ENCODE data around the gene POFUT1. TPM values are rescaled to one million over a fixed set of nuclear protein-coding genes. Genes with fewer than 3 reads are reported as not detected.
A peak's percentile ranks its signal among the peaks of the same experiment; 100 is the strongest.
"Not testable (repeated sequence)": the region's sequence is repeated elsewhere in the genome, so short reads cannot be mapped to it uniquely, and the experiment has no call there.

POFUT1 gene
- total RNA-seq, 2 experiments from 2014 or later: 51.8 to 54.3 TPM

- ChIA-PET POLR2A (interaction anchor here (0.5 to 1.0 kb wide), 4 partner anchors 28 to 68 kb away, joined by 3 read pairs; partner anchors contain the start of gene KIF3B), CTCF (no interaction called here)
- peaks cover 75% of the 10 kb centered on the region for H3K4me1 Mint-ChIP-seq
- peak; percentile 60 for DNase-seq
- H3K27ac Mint-ChIP-seq: peak overlapping the region; percentile 84
- H3K9me3 Mint-ChIP-seq (ENCODE audit: low read depth): peaks cover 8% of the 10 kb centered on the region
- H3K36me3 Mint-ChIP-seq (ENCODE audit: low read depth): peaks cover 10% of the 10 kb centered on the region
- intact Hi-C loops (cut with DNase I, micrococcal nuclease): loop anchor here (1.0 to 2.0 kb wide), 5 partner anchors 17 to 106 kb away; partner anchors contain the start of gene KIF3B (in 1 of the 2)
- peak overlapping the region; percentile 28 for H3K4me3 Mint-ChIP-seq
- no peaks in the 10 kb centered on the region for H3K27me3 Mint-ChIP-seq
- ATAC-seq: peak; percentile 67
Observed at GRCh38 chr20:32249030-32249738, 41.5 kb downstream of the POFUT1 start.

DNA sequence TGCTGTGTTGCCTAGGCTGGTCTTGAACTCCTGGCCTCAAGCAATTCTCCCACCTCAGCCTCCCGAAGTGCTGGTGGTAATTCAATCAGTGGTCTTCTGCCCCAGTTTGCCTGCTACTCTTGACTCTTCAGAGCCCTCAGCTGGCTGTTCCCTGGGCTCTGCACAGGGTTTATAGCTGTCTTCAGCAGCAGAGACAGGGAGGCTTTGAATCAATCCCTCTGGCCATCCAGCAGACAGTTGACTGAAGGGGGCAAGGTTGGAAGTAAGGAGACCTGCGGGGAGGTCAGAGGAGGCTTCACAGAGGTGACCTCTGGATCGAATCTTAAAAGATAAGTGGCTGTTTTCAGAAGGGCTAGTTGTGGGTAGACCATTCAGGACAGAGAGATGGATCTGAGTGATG, 43.8 kb downstream of the POFUT1 start:
- POLR2A ChIA-PET: interaction anchor here (0.6 to 1.8 kb wide), 3 partner anchors 34 to 205 kb away, joined by 3 to 30 read pairs (median 3); no protein-coding TSS in a partner anchor
- Mint-ChIP-seq H3K4me3 (peak overlapping the region; percentile 65), H3K36me3 (ENCODE audit: low read depth) (peaks cover 10% of the 10 kb centered on the region), H3K27ac (peak overlapping the region; percentile 98), H3K9me3 (ENCODE audit: low read depth) (peaks cover 8% of the 10 kb centered on the region), H3K4me1 (peaks cover 74% of the 10 kb centered on the region), H3K27me3 (no peaks in the 10 kb centered on the region)
- CTCF ChIA-PET: interaction anchor here (1.3 kb wide), 1 partner anchor 16 kb away, joined by 3 read pairs; no protein-coding TSS in a partner anchor
- ATAC-seq: no peak
- peak; percentile 32 for DNase-seq
- intact Hi-C loops (cut with DNase I, micrococcal nuclease): loop anchor here in 1 of 2 experiments (10.0 kb wide), 1 partner anchor 713 kb away; no protein-coding TSS in a partner anchor

DNA sequence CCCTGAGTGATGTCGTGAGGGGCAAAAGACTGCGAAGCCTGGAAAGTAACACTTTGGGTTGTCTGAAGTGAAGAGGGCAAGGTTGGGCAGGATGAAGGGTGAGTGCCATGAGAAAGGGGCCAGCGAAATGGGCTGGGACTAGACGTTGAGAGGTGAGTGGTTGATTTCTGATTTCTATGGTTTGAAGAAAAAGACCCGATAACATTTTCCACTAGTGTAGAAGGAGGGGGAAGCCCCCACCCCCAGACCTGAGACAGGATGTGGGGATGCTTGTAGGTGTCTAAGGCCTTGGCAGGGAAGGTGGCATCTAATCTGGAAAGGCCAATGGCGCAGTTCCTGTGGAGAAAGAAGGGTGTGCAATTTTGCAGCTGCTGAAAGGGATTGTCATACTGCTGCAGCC, 44.5 kb downstream of the POFUT1 start:
- Mint-ChIP-seq H3K4me1 (peaks cover 77% of the 10 kb centered on the region), H3K27ac (peak overlapping the region; percentile 98), H3K4me3 (peak overlapping the region; percentile 65), H3K36me3 (ENCODE audit: low read depth) (peaks cover 10% of the 10 kb centered on the region), H3K27me3 (no peaks in the 10 kb centered on the region), H3K9me3 (ENCODE audit: low read depth) (peaks cover 8% of the 10 kb centered on the region)
- ChIA-PET CTCF (interaction anchor here (1.0 to 2.5 kb wide), 3 partner anchors 12 to 34 kb away, joined by 3 to 11 read pairs (median 3); no protein-coding TSS in a partner anchor), POLR2A (interaction anchor here (0.6 to 1.8 kb wide), 5 partner anchors 12 to 48 kb away, joined by 3 to 30 read pairs (median 3); no protein-coding TSS in a partner anchor)
- intact Hi-C loops (cut with DNase I, micrococcal nuclease): loop anchor here (1.0 to 10.0 kb wide), 9 partner anchors 25 to 713 kb away; partner anchors contain the start of genes ASXL1 (in 1 of the 2), KIF3B (in 1 of the 2), PLAGL2 (in 1 of the 2) and POFUT1 (in 1 of the 2)
- peak; percentile 93 for DNase-seq
- peak; percentile 72 for ATAC-seq

DNA sequence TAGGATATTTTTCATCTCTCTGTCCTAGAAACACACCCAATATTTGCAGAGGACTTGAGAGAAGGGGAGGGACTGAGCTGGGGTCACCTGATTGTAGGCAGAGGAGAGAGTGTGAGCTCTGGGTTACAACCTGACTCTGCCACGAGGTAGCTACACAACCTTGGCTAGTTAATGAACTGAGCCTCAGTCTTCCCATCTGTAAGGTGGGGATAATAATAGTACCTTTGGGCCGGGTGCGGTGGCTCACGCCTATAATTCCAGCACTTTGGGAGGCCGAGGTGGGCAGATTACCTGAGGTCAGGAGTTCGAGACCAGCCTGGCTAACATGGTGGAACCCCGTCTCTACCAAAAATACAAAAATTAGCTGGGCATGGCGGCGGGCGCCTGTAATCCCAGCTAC, 53.3 kb downstream of the POFUT1 start:
- intact Hi-C loops (cut with DNase I, micrococcal nuclease); H3K27ac Mint-ChIP-seq; H3K27me3 Mint-ChIP-seq; H3K4me3 Mint-ChIP-seq; DNase-seq; POLR2A ChIA-PET; H3K9me3 Mint-ChIP-seq (ENCODE audit: low read depth); H3K36me3 Mint-ChIP-seq (ENCODE audit: low read depth); ATAC-seq: not testable (repeated sequence)
- H3K4me1 Mint-ChIP-seq: peaks cover 13% of the 10 kb centered on the region
- CTCF ChIA-PET: interaction anchor here (0.9 kb wide), 1 partner anchor 31 kb away, joined by 3 read pairs; no protein-coding TSS in a partner anchor

- ATAC-seq (no peak), DNase-seq (no peak)
- ChIA-PET CTCF (interaction anchor here (0.6 kb wide), 1 partner anchor 128 kb away, joined by 3 read pairs; no protein-coding TSS in a partner anchor), POLR2A (no interaction called here)
- Mint-ChIP-seq H3K36me3 (ENCODE audit: low read depth) (no peaks in the 10 kb centered on the region), H3K27ac (no peak overlapping the region), H3K4me1 (peaks cover 8% of the 10 kb centered on the region), H3K9me3 (ENCODE audit: low read depth) (no peaks in the 10 kb centered on the region), H3K4me3 (no peak overlapping the region), H3K27me3 (no peaks in the 10 kb centered on the region)
- intact Hi-C loops (cut with DNase I, micrococcal nuclease): no loop called here
Observed at GRCh38 chr20:32261644-32262043, 54.0 kb downstream of the POFUT1 start.

GRCh38 chr20:32263398-32263954, 55.8 kb downstream of the POFUT1 start:
- ChIA-PET POLR2A (no interaction called here), CTCF (no interaction called here)
- intact Hi-C loops (cut with DNase I, micrococcal nuclease): no loop called here
- ATAC-seq (no peak), DNase-seq (no peak)
- Mint-ChIP-seq H3K27ac (no peak overlapping the region), H3K9me3 (ENCODE audit: low read depth) (no peaks in the 10 kb centered on the region), H3K4me3 (no peak overlapping the region), H3K27me3 (no peaks in the 10 kb centered on the region), H3K36me3 (ENCODE audit: low read depth) (no peaks in the 10 kb centered on the region), H3K4me1 (no peaks in the 10 kb centered on the region)

- ChIA-PET CTCF (no interaction called here), POLR2A (no interaction called here)
- H3K27ac Mint-ChIP-seq: no peak overlapping the region
- ATAC-seq: no peak
- intact Hi-C loops (cut with DNase I, micrococcal nuclease): no loop called here
- no peaks in the 10 kb centered on the region for H3K27me3 Mint-ChIP-seq
- H3K36me3 Mint-ChIP-seq (ENCODE audit: low read depth): no peaks in the 10 kb centered on the region
- H3K4me3 Mint-ChIP-seq: no peak overlapping the region
- H3K9me3 Mint-ChIP-seq (ENCODE audit: low read depth): peaks cover 2% of the 10 kb centered on the region
- DNase-seq: no peak
- peaks cover 12% of the 10 kb centered on the region for H3K4me1 Mint-ChIP-seq
Observed at GRCh38 chr20:32271620-32272019, 63.9 kb downstream of the POFUT1 start.

DNA sequence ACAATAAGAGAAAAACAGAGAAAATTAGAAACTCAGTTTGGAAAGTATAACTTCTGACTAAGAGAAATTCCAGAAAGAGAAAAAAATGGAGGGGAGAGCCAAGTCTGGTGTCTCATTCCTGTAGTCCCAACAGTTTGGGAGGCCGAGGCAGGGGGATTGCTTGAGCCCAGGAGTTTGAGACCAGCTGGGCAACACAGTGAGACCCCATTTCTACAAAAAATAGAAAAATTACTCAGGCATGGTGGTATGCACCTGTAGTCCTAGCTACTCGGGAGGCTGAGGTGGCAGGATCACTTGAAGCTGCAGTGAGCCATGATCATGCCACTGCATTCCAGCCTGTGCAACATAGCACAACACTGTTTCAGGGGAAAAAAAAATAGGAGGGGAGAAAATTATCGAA, 66.7 kb downstream of the POFUT1 start:
- peaks cover 9% of the 10 kb centered on the region for H3K36me3 Mint-ChIP-seq (ENCODE audit: low read depth)
- H3K27me3 Mint-ChIP-seq: no peaks in the 10 kb centered on the region
- no peak overlapping the region for H3K4me3 Mint-ChIP-seq
- CTCF ChIA-PET: no interaction called here
- no peak overlapping the region for H3K27ac Mint-ChIP-seq
- DNase-seq (no peak), ATAC-seq (no peak)
- H3K4me1 Mint-ChIP-seq: peaks cover 31% of the 10 kb centered on the region
- POLR2A ChIA-PET: interaction anchor here (0.6 kb wide), 1 partner anchor 296 kb away, joined by 5 read pairs; no protein-coding TSS in a partner anchor
- peaks cover 2% of the 10 kb centered on the region for H3K9me3 Mint-ChIP-seq (ENCODE audit: low read depth)
- intact Hi-C loops (cut with DNase I, micrococcal nuclease): no loop called here

- H3K27ac Mint-ChIP-seq; ATAC-seq; POLR2A ChIA-PET; H3K4me3 Mint-ChIP-seq; H3K27me3 Mint-ChIP-seq; CTCF ChIA-PET; DNase-seq; H3K9me3 Mint-ChIP-seq (ENCODE audit: low read depth): not testable (repeated sequence)
- H3K36me3 Mint-ChIP-seq (ENCODE audit: low read depth): peaks cover 17% of the 10 kb centered on the region
- intact Hi-C loops (cut with DNase I, micrococcal nuclease): loop anchor here in 1 of 2 experiments (5.0 kb wide), 1 partner anchor 1717 kb away; the partner anchor contains the start of gene RALY
- peaks cover 39% of the 10 kb centered on the region for H3K4me1 Mint-ChIP-seq
Observed at GRCh38 chr20:32275163-32275562, 67.5 kb downstream of the POFUT1 start.

- Mint-ChIP-seq H3K4me1 (peaks cover 58% of the 10 kb centered on the region), H3K36me3 (ENCODE audit: low read depth) (peaks cover 38% of the 10 kb centered on the region), H3K27me3 (no peaks in the 10 kb centered on the region), H3K9me3 (ENCODE audit: low read depth) (peaks cover 2% of the 10 kb centered on the region), H3K4me3 (peak within 1 kb of the TSS; percentile 91), H3K27ac (peak within 1 kb of the TSS; percentile 98)
- DNase-seq (peak; percentile 93), ATAC-seq (peak; percentile 81)
- ChIA-PET POLR2A (interaction anchor here (0.9 to 1.2 kb wide), 4 partner anchors 8 to 45 kb away, joined by 3 to 5 read pairs (median 3); no protein-coding TSS in a partner anchor), CTCF (interaction anchor here (0.6 to 2.3 kb wide), 4 partner anchors 8 to 1548 kb away, joined by 3 to 10 read pairs (median 3); no protein-coding TSS in a partner anchor)
- intact Hi-C loops (cut with DNase I, micrococcal nuclease): loop anchor here (1.0 to 5.0 kb wide), 7 partner anchors 25 to 1715 kb away; partner anchors contain the start of genes ASXL1 (in 1 of the 2), PLAGL2 (in 1 of the 2), POFUT1 (in 1 of the 2) and RALY (in 1 of the 2)
Observed at GRCh38 chr20:32277361-32278198, 69.9 kb downstream of the POFUT1 start, which contains the start of gene KIF3B. Gene KIF3B, plus strand, starts transcription at chr20:32277651. Its CDS starts 32,127 bp downstream, at chr20:32309778.

All from activated CD4-positive, alpha-beta T cell treated with anti-CD3 and anti-CD28 coated beads for 36 hours (primary cell).